ENCODE data around the gene DUT.

The DUT gene

DNA sequence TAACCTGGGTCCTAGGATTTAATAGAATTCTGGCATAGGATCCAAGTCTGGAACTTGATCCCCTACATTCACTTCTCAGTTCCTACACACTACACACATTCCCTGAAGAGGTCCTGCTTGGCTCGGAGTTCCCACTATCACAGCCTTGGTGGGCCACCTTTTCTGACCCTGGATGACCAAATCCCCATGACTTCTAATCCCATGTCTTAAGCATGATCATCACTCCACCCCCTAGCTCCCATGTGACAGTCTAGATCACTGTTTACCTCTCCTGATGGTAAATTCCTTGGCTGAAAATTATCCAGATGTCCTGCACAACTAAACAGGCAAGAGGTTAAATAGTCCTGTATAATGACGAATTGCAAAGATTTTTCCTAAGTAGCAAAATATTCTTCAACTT lies 40.3 kb downstream of the DUT start:
- DNase-seq (ENCODE audit: low read depth) = no peak

DNA sequence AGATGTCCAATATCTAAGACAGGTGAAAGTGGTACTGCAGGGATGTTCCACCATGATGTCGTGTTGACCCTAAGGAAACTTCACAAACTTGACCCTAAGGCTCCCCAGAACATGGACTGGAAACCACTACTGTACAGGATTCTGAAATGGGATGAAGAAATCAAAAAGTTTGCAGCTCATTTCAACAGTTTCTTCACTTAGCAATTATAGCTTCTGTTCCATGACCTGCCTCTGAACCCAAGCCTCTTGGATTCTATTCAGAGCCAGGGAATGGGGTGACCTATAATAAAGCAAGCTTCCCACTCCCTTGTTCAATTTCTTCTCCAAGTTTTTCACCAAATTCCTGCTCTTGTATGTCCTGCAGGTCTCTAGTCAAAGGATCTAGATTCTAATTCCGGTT lies 40.7 kb downstream of the DUT start:
- DNase-seq (ENCODE audit: low read depth) = no peak

DNA sequence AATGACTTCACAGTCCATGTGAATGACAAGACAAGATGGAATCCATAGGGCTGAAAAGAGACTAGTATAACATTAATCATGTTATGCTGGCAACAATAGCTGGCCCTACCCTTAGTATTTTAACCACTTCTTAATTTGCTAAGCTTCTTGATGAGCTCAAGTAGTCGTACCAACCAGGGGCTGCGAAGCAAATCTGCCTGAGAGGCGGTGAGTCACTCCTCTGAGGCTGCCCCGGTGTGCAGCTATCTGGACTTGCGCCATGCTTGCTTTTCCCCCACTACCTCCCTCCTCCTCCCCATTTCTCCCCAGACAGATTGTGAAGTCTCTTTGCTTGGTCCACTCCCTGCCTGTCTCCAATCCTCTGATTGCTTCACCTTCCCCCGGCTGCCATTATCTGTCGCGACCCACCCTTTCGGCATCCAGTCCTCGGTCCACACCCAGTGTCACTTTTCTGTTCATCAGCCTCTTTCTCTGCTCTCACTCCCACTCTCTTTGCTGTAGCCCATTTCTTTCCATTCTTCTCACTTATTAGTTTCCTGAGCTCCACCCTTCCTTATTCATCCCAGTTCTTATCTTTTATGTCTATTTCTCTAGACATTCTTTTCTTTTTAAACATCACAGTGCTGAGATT lies 42.7 kb downstream of the DUT start:
- no peak for DNase-seq (ENCODE audit: low read depth)

DNA sequence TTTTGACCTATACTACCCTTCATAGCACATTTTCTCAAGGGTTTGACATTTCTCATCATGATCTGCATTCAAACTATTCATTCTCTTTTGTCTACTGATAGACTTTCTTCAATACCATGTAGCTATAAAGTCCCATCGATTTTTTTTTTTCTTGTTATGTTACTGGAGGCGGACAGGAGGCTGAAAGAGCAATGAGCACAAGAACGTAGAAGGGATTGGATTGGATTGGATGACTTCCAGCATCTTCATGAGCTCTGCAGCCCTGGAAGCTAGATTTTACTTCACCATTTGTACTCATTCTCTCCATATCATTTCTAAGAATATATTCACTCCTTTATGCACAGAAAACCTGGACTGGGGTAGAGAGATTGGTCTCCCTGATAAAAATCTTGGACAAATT lies 43.2 kb downstream of the DUT start:
- no peak for DNase-seq (ENCODE audit: low read depth)

DNA sequence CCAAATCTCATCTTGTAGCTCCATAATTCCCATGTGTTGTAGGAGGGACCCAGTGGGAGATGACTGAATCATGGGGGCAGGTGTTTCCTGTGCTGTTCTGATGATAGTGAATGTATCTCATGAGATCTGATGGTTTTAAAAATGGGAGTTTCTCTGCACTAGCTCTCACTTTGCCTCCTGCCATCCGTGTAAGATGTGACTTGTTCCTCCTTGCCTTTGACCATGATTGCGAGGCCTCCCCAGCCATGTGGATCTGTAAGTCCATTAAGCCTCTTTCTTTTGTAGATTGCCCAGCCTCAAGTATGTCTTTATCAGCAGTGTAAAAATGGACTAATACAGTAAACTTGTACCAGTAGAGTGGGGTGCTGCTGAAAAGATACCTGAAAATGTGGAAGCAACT lies 44.5 kb downstream of the DUT start:
- no peak for DNase-seq (ENCODE audit: low read depth)

DNA sequence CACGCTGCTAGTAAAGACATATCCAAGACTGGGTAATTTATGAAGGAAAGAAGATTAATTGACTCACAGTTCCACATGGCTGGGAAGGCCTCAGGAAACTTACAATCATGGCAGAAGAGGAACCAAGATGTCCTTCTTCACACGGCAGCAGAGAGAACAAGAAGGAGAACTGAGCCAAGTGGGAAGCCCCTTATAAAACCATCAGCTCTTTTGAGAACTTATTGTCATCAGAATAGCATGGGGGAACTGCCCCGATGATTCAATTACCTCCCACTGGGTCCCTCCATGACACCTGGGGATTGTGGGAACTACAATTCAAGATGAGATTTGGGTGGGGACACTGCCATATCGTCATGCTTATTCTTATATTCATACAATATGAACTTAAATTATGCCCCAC lies 49.0 kb downstream of the DUT start:
- DNase-seq (ENCODE audit: low read depth) = no peak

DNA sequence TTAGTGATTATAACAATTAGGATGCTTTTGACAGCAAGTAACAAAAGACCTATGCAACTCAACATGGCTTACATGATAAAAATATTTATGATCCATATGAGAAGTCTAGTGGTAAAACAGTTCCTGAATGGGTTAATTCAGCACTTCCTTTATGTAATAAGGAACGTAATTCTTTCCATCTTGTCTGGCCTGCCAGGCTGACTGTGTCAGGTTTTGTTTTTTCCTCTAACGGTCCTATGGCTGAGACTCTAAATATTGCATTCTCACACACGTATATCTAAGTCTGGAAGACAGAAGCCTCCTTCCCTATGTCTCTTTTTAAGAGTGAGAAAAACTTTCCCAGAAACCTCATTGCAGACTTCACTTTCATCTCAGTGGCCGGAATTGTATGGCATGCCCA lies 50.6 kb downstream of the DUT start:
- DNase-seq (ENCODE audit: low read depth) = no peak

DNA sequence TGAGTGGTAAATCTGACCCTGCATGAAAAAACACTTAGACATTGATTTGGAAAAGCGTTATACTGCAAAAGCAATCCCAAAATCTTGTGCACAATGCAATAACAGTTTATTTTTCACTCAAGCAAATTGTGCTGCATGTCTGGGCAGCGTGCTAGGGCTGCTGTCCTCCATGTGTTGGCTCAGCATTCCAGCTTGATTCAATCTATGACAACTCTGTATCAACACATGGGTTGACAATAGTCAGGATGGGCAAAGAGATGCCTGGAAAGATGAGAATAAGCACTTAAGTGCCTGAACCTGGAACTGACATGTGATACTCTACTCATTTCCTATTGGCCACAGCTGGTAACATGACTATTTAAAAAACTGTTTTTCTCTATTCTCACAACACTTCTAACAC lies 51.8 kb downstream of the DUT start:
- DNase-seq (ENCODE audit: low read depth) = no peak

DNA sequence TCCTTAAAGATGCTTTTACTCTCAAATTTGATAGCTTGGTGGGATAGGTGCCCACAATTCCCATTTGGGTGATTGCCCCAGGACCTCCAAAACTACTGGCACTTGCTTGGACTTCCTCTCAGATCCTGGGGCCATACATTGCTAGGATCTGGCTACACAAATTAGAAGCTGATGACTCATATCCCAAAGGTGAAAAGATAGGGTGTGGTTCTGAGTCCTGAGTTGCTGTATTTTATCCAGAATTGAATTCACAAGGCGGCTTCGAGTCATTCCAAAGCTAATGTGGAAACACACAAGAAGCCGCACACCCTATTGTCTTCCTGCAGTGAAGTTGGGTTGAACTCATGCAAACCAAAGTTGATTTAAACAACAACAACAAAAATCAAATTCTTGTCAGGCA lies 53.4 kb downstream of the DUT start:
- DNase-seq (ENCODE audit: low read depth) = no peak

DNA sequence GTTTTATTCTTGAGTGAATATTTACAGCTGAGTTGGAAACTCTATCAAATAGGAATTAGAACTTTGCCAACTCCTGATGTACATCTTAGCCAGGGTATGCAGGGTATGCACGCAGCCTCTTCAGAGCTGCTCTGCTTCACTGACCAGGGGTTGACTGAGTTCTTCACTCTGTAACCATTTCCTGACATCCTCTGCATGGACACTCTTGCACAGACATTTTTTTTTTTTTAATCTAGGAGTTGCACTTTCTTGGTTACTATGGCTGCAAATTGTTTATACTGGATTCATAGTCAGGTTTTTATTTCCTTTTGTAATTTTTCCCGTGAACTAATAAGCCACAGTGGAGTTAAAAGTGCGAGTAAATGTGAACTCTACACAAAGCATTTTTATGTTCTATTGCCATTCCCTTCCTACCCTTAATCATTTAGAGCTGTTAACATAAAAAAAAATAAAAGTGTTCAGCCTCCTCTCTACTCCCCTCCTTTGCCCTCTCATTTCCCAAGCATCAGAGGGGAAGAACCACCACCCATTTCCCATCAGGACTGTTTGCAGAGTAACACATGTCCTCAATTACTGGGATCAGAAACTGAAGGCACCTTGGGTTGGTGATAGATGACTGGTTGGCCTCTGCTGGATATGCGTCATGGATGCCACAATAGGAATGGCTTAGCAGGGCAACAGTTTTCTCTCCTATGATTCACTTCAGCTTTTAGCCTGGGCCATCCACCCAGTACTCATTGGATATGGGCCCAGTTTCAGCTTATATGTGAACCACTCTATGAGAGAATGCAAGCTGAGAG lies 54.0 kb downstream of the DUT start:
- DNase-seq (ENCODE audit: low read depth) = peak; percentile 97

DNA sequence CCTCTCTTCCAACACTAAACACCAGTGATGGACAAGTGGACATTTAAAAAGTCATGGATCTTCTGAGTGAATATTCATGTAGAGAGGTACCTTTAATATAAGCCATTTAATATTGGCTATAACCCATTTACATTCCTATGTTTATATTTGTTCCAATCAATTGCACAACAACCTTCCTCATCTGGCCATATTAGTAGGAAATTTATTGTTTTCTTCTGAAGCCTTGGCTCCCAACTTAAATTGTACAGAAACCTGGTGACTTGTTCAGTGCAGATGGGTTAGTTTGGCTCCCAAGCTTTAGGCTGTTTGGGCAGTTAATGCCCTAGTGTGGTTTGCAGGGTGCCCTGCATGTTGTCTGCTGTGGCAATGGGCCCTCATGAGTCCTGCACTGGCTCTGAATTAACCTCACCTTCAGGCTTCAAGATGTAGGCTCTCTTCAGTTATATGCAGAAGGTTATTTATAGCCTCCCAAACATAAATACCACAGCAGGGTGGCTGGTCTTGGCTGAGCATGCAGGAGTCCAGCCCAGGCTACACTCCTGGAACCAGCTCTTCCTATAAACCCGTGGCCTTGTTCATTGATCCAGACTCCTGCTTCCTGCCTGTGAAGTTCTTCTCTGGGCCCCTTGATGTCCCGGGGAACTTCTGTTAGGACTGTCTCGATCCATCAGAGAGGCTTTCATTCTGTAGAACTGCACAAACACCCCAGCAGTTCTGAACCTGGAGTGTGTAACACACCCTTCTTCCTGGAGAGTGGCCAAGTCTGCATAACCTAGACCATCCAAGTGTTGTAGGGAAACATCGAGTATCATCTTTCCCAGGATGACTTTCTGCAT lies 57.0 kb downstream of the DUT start:
- no peak for DNase-seq (ENCODE audit: low read depth)

DNA sequence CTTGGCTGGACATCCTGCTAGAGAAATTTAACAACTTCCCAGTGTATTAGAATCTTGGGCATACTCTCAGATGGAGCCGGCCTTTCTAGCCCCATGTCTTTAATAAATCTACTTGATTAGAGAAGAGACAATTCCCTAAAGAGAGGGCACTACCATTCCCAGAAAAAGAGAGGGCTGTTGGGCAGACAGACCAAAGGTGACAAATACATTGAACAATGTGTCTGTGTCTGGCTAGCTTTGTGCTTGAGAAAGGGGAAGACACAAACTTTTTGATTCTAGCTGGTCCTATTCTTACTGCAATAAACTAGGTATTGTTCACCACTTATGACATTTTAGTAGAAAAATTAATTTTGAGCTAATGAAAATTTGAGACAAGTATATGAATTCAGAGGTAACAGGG lies 57.7 kb downstream of the DUT start:
- DNase-seq (ENCODE audit: low read depth) = no peak

DNA sequence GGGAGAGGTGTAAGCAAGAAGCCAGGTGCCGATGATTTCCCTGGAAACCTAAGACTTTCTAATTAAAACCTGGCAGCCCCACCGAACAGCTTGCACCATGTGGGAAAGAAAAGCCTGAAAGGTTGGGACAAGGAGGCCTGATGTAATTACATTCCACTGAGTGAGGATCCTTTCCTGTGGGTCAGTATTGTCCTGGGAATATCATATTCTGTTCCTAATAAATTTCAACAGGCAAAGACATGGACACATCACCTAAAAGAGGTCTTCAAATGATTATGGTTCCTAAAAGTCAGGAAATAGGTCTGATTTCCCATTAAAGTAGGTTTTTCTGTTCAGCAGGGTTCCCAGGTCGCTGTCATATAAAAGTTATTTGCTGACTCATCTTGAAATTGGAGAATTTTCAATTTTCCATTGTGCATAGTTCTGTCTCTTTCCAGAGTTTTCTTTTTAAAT lies 58.5 kb downstream of the DUT start:
- DNase-seq (ENCODE audit: low read depth) = no peak

DNA sequence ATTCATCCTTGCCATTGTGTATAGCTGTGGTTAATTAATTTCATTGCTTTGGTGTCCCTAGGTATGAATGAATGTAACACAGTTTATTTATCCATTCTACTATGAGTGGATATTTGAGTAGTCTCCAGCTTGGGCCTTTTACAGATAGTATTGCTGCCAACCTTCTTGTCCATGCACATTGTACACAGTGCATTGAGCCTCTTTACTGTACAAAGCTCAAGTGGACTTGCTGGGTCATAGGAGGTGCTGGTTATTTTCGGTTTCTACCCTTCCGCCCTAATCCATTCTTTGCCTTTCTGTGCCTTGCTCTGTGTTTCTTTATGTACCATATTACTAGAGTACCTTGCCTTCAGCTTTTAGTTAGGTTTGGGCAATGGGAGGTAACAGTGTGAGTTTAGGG lies 60.7 kb downstream of the DUT start:
- DNase-seq (ENCODE audit: low read depth) = no peak

DNA sequence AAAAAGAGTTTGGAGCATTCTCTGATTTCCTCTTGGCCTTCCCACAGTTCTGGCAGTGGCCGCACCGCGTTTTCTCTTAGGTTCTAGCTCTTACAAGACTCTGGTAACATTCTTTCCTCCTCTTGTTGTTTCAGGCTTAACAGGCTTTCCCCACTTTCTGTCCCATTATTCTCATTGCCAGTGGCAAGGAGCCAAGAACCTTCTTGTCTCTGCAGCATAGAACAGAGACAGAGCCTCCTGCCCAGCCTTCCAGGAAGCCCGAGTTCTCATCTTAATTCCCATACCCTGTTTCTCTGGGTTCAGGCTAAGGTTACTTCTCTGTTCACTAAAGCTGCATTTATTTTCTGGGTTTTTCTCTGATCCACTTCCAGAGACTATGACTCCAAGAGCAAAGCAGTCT lies 61.1 kb downstream of the DUT start:
- DNase-seq (ENCODE audit: low read depth) = no peak
